ENCODE measurements around the gene SUSD6.

The SUSD6 gene

DNA sequence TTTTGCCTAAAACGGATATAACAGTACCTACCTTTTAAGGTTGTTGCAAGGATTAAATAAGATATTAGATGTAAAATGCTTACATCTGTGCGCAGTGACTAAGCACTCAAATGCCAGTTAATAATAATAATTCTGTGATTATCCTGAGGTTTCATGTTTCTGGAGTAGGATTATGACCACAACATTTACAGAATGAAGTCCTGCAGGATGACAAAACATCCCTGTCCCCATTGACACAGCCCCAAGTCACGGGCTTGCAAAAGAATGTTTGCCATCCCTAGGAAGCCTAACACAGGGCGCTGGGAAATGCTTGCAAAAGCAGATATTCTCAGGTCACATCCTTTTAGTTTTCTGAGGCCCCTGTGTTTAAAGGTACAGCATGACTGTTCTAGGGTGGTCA is 20.1 kb downstream of the SUSD6 start:
- TF ChIP-seq, protein P1, sequence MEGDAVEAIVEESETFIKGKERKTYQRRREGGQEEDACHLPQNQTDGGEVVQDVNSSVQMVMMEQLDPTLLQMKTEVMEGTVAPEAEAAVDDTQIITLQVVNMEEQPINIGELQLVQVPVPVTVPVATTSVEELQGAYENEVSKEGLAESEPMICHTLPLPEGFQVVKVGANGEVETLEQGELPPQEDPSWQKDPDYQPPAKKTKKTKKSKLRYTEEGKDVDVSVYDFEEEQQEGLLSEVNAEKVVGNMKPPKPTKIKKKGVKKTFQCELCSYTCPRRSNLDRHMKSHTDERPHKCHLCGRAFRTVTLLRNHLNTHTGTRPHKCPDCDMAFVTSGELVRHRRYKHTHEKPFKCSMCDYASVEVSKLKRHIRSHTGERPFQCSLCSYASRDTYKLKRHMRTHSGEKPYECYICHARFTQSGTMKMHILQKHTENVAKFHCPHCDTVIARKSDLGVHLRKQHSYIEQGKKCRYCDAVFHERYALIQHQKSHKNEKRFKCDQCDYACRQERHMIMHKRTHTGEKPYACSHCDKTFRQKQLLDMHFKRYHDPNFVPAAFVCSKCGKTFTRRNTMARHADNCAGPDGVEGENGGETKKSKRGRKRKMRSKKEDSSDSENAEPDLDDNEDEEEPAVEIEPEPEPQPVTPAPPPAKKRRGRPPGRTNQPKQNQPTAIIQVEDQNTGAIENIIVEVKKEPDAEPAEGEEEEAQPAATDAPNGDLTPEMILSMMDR (conservative IDR thresholded peaks at IDR 0.05) = no peak
- H3K27ac ChIP-seq = no peak overlapping the region

DNA sequence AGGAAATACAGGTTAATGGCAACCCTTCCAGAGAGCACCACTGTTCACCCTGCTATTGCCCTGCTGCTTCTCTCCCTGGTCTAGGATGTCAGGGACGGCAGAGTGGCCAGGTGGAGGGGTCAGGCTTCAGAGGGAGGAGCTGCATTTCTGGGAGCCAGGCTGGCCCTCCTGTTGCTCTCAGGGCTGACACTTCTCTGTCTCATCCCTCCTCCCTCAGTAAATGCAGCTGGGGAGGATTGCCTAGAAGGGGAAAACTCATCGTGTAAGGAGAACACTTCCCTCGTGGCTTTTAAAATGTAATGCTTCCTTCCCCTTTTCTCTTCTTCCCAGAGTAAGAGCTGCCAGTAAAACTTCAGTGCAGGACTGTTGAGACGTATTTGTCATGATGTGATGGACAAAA is 20.8 kb downstream of the SUSD6 start:
- H3K27ac ChIP-seq = no peak overlapping the region
- TF ChIP-seq, protein P1 (conservative IDR thresholded peaks at IDR 0.05) = no peak

DNA sequence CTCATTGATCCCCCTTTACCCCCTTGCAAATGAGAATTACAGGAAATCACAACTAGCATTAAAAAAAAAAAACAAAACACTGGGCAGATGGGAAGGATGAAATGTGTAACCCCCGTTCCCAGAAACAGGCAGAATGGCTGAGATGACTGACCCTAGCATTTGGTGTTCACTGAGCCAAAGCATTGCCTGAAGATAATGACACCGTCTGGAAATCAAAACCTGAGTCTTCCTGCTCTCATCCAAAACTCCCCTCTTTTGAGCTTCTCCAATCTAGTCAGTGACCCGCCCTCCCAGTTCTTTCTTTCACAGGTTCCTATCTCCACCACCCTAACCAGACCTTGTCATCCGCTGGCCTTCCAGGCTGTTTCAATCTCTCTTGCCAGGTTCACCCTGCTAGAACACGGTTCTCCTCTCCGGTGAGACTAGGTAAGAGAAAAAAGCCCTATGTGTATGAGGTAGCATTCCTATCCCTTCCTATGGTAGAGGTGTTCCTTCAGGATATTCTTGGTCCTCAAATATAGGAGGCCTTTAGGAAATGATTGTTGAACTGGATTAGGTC is 21.3 kb downstream of the SUSD6 start:
- TF ChIP-seq, protein P1 (conservative IDR thresholded peaks at IDR 0.05) = no peak
- no peak overlapping the region for H3K27ac ChIP-seq

DNA sequence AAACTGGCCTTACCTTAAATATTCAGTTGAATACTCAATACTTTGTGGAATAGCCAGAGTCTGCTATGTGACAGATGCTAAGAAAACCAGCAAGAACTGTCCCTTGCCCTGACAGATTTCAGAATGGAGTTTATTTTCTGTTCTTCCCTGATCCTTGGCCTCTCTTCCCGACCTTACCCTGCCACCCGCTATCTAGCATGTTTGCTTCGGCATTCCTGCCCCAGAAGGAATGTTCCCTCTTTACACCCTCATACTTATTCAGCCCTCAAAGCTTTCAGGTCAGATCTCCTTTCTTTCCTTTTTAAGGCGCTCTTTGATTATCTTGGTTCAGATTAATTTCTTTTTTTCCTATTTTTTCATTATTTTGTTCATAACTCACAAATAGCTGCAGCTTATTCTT is 21.8 kb downstream of the SUSD6 start:
- no peak overlapping the region for H3K27ac ChIP-seq
- TF ChIP-seq, protein P1 (conservative IDR thresholded peaks at IDR 0.05) = no peak

DNA sequence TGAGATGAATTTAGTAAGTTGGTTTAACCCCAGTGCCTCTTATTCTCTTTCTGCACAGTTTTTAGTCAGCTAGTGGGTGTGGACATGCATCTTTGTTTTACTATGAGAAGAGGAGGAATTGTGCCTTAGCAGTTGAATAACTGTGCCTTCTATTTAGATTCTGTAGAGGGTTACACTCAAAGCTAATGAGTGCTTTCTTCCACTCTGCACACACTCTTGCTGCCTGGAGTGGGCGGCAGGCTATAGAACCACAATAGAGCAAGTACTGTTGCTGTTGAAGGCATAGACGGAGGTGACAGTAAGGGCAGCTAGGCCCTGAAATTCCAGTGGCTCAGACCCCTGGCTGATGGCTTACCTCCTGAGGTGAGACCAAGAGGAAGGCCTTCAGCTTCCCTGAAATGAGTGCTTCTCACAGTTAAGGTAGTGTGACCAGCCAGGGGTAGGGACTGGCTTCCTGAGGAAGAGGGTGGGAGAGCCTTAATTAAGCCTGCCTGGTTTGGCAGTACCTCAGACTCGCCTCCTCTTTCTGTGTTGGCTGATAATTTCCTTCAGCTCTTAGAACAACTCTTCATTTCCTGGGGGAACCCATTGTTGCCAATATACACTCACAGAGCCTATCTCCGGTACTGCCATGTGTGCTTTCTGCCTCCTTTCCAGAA is 24.7 kb downstream of the SUSD6 start:
- TF ChIP-seq, protein P1 (conservative IDR thresholded peaks at IDR 0.05) = no peak
- H3K27ac ChIP-seq = no peak overlapping the region

DNA sequence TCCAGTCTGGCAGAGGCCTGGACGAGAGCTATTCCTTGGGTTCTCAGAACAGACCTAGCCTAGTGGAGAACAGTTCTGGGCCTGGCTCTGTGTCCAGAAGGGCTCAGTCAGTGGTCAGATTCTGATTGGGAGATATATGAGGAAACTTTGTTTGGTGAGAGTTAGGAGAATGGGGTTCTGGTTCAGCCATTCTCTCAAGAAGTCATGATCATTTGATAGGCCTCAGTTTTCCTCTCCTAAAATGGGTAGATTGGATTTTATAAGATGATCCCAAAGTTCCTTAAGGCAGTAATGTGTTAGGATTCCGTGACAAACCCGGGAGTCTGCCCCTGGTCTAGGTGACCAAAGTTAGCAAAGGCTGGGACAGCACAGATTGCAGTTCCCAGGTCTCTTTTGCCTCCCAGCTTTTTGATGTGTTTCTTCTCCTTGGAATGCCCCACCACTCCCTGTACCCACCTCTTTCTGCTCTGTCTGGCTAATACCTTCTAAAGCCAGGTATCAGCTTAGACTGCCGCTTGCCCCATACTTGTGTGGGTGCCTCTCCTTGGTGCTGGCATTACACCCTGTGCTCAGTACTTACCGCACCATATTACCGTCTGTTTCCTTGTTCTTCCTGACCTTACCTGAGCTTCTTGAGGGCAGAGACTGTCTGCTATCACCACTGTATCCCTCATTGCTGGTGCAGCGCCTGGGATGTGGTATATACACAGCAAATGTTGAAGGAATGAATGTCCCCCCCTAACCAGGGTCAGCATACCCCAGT is 25.5 kb downstream of the SUSD6 start:
- H3K27ac ChIP-seq = no peak overlapping the region
- TF ChIP-seq, protein P1 (conservative IDR thresholded peaks at IDR 0.05) = no peak

DNA sequence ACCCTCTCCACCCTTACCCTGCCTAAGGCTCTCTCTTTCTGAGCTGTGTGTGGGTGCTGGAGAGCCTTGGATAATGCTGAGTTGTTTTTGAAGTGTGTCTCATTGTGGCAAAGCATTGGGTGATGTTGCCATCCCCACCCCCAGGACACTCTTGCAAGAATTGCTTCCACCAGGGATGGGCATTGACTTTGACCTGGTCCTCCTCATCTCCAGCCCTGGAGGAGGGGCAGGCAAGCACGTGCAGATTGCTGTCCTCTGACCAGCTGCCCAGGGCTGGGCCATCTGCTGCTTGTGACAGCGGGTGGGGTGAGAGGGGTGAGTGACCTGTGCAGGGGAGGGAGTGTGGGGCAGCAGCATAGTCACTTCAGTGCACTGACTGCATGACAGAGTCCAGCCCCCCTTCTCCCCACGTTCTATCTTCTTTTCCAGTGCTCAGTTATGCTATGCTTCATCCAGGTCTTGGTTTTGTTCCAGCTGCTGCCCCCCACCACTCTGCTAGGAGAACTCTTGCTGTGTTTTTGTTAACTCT is 26.2 kb downstream of the SUSD6 start:
- H3K27ac ChIP-seq = no peak overlapping the region
- TF ChIP-seq, protein P1 (conservative IDR thresholded peaks at IDR 0.05) = no peak

All from VCaP (cell line).